ENCODE data around the gene MXD3.

Gene MXD3

GRCh38 chr5:177303121-177303924, 8.4 kb downstream of the MXD3 start, which contains the start of the genes PRELID1 and RAB24:
TSS of gene PRELID1 (plus strand) at chr5:177303799. CDS start at chr5:177303986, 187 bp downstream.
TSS of gene RAB24 (minus strand) at chr5:177303719. CDS start at chr5:177303288, 431 bp downstream.
- Histone ChIP-seq H3K27me3 (ENCODE audit: control insufficient read depth, insufficient read depth, low read length) (no peaks in the 10 kb centered on the region), H3K27ac (ENCODE audit: low read length) (no peak within 1 kb of the TSS), H3K4me1 (ENCODE audit: control insufficient read depth, insufficient read depth, low read length) (peaks cover 3% of the 10 kb centered on the region; the same call in 1 of the 2 replicates), H3K9me3 (ENCODE audit: control insufficient read depth, insufficient read depth, low read length) (no peaks in the 10 kb centered on the region), H3K4me3 (ENCODE audit: low read length) (peak within 1 kb of the TSS; percentile 80), H3K36me3 (ENCODE audit: control insufficient read depth, insufficient read depth, low read length) (peaks cover 14% of the 10 kb centered on the region; the same call in 1 of the 2 replicates)
- no peak for DNase-seq (ENCODE audit: low read depth, low spot score)
- no CpG with 5 or more reads among the region's 100 CpGs for WGBS (ENCODE audit: insufficient coverage, insufficient read length)

- Histone ChIP-seq H3K27me3 (ENCODE audit: control insufficient read depth, insufficient read depth, low read length) (no peaks in the 10 kb centered on the region), H3K27ac (ENCODE audit: low read length) (no peak overlapping the region), H3K4me1 (ENCODE audit: control insufficient read depth, insufficient read depth, low read length) (peaks cover 3% of the 10 kb centered on the region; the same call in 1 of the 2 replicates), H3K4me3 (ENCODE audit: low read length) (peak overlapping the region; percentile 80; the same call in 1 of the 2 replicates), H3K36me3 (ENCODE audit: control insufficient read depth, insufficient read depth, low read length) (peaks cover 14% of the 10 kb centered on the region; the same call in 1 of the 2 replicates), H3K9me3 (ENCODE audit: control insufficient read depth, insufficient read depth, low read length) (no peaks in the 10 kb centered on the region)
- no CpG with 5 or more reads among the region's 24 CpGs for WGBS (ENCODE audit: insufficient coverage, insufficient read length)
- DNase-seq (ENCODE audit: low read depth, low spot score) = no peak
Observed at GRCh38 chr5:177302354-177303110, 9.2 kb downstream of the MXD3 start.

- no peak for DNase-seq (ENCODE audit: low read depth, low spot score)
- no peak overlapping the region for H3K4me3 ChIP-seq (ENCODE audit: low read length)
- H3K4me1 ChIP-seq (ENCODE audit: control insufficient read depth, insufficient read depth, low read length) = peaks cover 3% of the 10 kb centered on the region; the same call in 1 of the 2 replicates
- H3K27ac ChIP-seq (ENCODE audit: low read length) = no peak overlapping the region
- H3K27me3 ChIP-seq (ENCODE audit: control insufficient read depth, insufficient read depth, low read length) = no peaks in the 10 kb centered on the region
- no peaks in the 10 kb centered on the region for H3K9me3 ChIP-seq (ENCODE audit: control insufficient read depth, insufficient read depth, low read length)
- H3K36me3 ChIP-seq (ENCODE audit: control insufficient read depth, insufficient read depth, low read length) = peaks cover 12% of the 10 kb centered on the region; the same call in 1 of the 2 replicates
- WGBS (ENCODE audit: insufficient coverage, insufficient read length) = no CpG with 5 or more reads among the region's 7 CpGs
Observed at GRCh38 chr5:177301503-177302165, 10.1 kb downstream of the MXD3 start.

- Histone ChIP-seq H3K27ac (ENCODE audit: low read length) (no peak overlapping the region), H3K27me3 (ENCODE audit: control insufficient read depth, insufficient read depth, low read length) (no peaks in the 10 kb centered on the region), H3K9me3 (ENCODE audit: control insufficient read depth, insufficient read depth, low read length) (no peaks in the 10 kb centered on the region), H3K36me3 (ENCODE audit: control insufficient read depth, insufficient read depth, low read length) (peaks cover 12% of the 10 kb centered on the region; the same call in 1 of the 2 replicates), H3K4me1 (ENCODE audit: control insufficient read depth, insufficient read depth, low read length) (peaks cover 3% of the 10 kb centered on the region; the same call in 1 of the 2 replicates), H3K4me3 (ENCODE audit: low read length) (no peak overlapping the region)
- no peak for DNase-seq (ENCODE audit: low read depth, low spot score)
- no CpG with 5 or more reads among the region's 2 CpGs for WGBS (ENCODE audit: insufficient coverage, insufficient read length)
Observed at GRCh38 chr5:177300951-177301350, 10.7 kb downstream of the MXD3 start.

- WGBS (ENCODE audit: insufficient coverage, insufficient read length) = no CpG with 5 or more reads among the region's 4 CpGs
- Histone ChIP-seq H3K4me1 (ENCODE audit: control insufficient read depth, insufficient read depth, low read length) (peaks cover 3% of the 10 kb centered on the region; the same call in 1 of the 2 replicates), H3K27me3 (ENCODE audit: control insufficient read depth, insufficient read depth, low read length) (no peaks in the 10 kb centered on the region), H3K9me3 (ENCODE audit: control insufficient read depth, insufficient read depth, low read length) (no peaks in the 10 kb centered on the region), H3K4me3 (ENCODE audit: low read length) (no peak overlapping the region), H3K27ac (ENCODE audit: low read length) (no peak overlapping the region), H3K36me3 (ENCODE audit: control insufficient read depth, insufficient read depth, low read length) (peaks cover 13% of the 10 kb centered on the region; the same call in 1 of the 2 replicates)
- DNase-seq (ENCODE audit: low read depth, low spot score) = no peak
Observed at GRCh38 chr5:177300236-177300880, 11.3 kb downstream of the MXD3 start.

GRCh38 chr5:177299697-177300096, 12.0 kb downstream of the MXD3 start:
- peaks cover 20% of the 10 kb centered on the region; the same call in 1 of the 2 replicates for H3K36me3 ChIP-seq (ENCODE audit: control insufficient read depth, insufficient read depth, low read length)
- H3K9me3 ChIP-seq (ENCODE audit: control insufficient read depth, insufficient read depth, low read length) = no peaks in the 10 kb centered on the region
- no peak overlapping the region for H3K4me3 ChIP-seq (ENCODE audit: low read length)
- no peaks in the 10 kb centered on the region for H3K27me3 ChIP-seq (ENCODE audit: control insufficient read depth, insufficient read depth, low read length)
- peaks cover 3% of the 10 kb centered on the region; the same call in 1 of the 2 replicates for H3K4me1 ChIP-seq (ENCODE audit: control insufficient read depth, insufficient read depth, low read length)
- no CpG with 5 or more reads among the region's 9 CpGs for WGBS (ENCODE audit: insufficient coverage, insufficient read length)
- H3K27ac ChIP-seq (ENCODE audit: low read length) = no peak overlapping the region
- no peak for DNase-seq (ENCODE audit: low read depth, low spot score)

GRCh38 chr5:177297922-177298321, 13.8 kb downstream of the MXD3 start:
- Histone ChIP-seq H3K9me3 (ENCODE audit: control insufficient read depth, insufficient read depth, low read length) (no peaks in the 10 kb centered on the region), H3K36me3 (ENCODE audit: control insufficient read depth, insufficient read depth, low read length) (peaks cover 34% of the 10 kb centered on the region), H3K4me3 (ENCODE audit: low read length) (no peak overlapping the region), H3K27ac (ENCODE audit: low read length) (no peak overlapping the region), H3K4me1 (ENCODE audit: control insufficient read depth, insufficient read depth, low read length) (peaks cover 3% of the 10 kb centered on the region; the same call in 1 of the 2 replicates), H3K27me3 (ENCODE audit: control insufficient read depth, insufficient read depth, low read length) (no peaks in the 10 kb centered on the region)
- no peak for DNase-seq (ENCODE audit: low read depth, low spot score)
- WGBS (ENCODE audit: insufficient coverage, insufficient read length) = no CpG with 5 or more reads among the region's 2 CpGs

- DNase-seq (ENCODE audit: low read depth, low spot score) = no peak
- Histone ChIP-seq H3K4me3 (ENCODE audit: low read length) (no peak overlapping the region), H3K27me3 (ENCODE audit: control insufficient read depth, insufficient read depth, low read length) (no peaks in the 10 kb centered on the region), H3K9me3 (ENCODE audit: control insufficient read depth, insufficient read depth, low read length) (no peaks in the 10 kb centered on the region), H3K36me3 (ENCODE audit: control insufficient read depth, insufficient read depth, low read length) (peaks cover 42% of the 10 kb centered on the region), H3K4me1 (ENCODE audit: control insufficient read depth, insufficient read depth, low read length) (peaks cover 3% of the 10 kb centered on the region; the same call in 1 of the 2 replicates), H3K27ac (ENCODE audit: low read length) (no peak overlapping the region)
- no CpG with 5 or more reads among the region's 4 CpGs for WGBS (ENCODE audit: insufficient coverage, insufficient read length)
Observed at GRCh38 chr5:177296581-177296980, 15.1 kb downstream of the MXD3 start.

GRCh38 chr5:177295924-177296323, 15.8 kb downstream of the MXD3 start:
- no peaks in the 10 kb centered on the region for H3K9me3 ChIP-seq (ENCODE audit: control insufficient read depth, insufficient read depth, low read length)
- H3K4me3 ChIP-seq (ENCODE audit: low read length) = no peak overlapping the region
- DNase-seq (ENCODE audit: low read depth, low spot score) = no peak
- peaks cover 44% of the 10 kb centered on the region for H3K36me3 ChIP-seq (ENCODE audit: control insufficient read depth, insufficient read depth, low read length)
- peaks cover 3% of the 10 kb centered on the region; the same call in 1 of the 2 replicates for H3K4me1 ChIP-seq (ENCODE audit: control insufficient read depth, insufficient read depth, low read length)
- no peak overlapping the region for H3K27ac ChIP-seq (ENCODE audit: low read length)
- WGBS (ENCODE audit: insufficient coverage, insufficient read length) = no CpG with 5 or more reads among the region's 9 CpGs
- H3K27me3 ChIP-seq (ENCODE audit: control insufficient read depth, insufficient read depth, low read length) = no peaks in the 10 kb centered on the region

Data from iPS DF 6.9 (cell line).